ACHN (cell line): ENCODE results near the gene SAMD4A.

Source experiments
- DNase-seq: peaks from one replicate; pipeline ENCODE4 v3.0.0-alpha.2; 2015
- in situ Hi-C: cut with HindIII; loops from 2 replicates; pipeline ENCODE4 v1.10.0; 2017; ENCODE audit warnings: low sequenced_read_pairs, low pct_ligation_motif_present, low pct_unique_long_range_greater_than_20kb

SAMD4A gene

DNA sequence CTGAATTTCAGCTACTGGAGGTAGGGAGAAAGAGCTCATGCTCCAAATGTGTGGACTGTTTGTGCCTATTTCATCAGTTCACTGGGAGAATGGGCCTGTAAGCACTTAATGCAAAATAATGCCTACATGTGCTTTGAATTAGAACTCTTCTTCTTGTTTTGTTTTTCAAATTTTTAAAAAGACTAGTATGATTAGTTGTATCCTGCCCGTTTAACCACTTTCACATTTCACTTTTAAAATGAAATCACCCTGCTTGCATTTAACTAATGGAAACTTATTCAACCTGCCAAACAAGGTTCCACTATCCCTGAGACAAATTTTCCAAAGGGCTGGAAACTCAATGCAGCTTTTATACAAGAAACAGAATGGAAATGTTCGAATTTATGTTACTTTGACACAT lies 79.7 kb downstream of the SAMD4A start:
- no peak for DNase-seq
- in situ Hi-C loops = no loop called here

DNA sequence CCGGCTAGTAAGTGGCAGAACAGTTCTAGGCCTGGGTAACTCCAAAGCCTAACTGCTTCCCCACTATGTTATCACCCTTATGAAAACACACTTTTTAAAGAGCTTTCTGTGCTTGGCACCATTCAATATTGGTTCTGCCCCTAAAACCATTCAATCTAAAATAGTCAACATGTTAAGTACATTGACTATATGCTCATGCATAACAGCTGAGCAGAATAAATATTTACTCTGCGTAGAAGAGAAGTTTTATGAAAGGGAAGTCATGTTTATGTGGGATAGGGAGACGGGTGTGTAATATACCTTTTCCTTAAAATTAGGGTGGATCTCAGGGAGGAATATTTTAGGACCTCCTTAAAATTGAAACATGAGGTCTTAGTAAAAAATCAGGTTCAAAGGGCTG lies 80.5 kb downstream of the SAMD4A start:
- DNase-seq = no peak
- in situ Hi-C loops = no loop called here

DNA sequence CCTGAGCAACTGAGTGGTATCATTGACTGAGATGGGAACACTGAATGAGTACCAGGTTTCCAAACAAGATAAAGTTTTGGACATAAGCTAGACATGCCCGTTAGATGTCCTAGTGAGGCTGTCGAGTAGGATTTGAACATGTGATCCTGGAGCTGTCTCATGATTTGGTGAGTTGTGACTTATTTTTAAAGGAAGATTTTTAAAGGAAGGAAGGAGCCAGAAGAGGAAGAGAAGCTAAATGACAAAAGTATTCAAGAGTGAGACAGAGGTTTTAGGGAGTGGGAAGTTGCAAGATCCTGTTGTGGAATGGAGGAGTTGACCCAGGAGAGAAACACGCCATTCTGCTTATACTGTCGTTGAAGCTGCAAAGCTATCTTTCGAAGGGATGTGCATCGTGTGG lies 82.1 kb downstream of the SAMD4A start:
- in situ Hi-C loops = no loop called here

DNA sequence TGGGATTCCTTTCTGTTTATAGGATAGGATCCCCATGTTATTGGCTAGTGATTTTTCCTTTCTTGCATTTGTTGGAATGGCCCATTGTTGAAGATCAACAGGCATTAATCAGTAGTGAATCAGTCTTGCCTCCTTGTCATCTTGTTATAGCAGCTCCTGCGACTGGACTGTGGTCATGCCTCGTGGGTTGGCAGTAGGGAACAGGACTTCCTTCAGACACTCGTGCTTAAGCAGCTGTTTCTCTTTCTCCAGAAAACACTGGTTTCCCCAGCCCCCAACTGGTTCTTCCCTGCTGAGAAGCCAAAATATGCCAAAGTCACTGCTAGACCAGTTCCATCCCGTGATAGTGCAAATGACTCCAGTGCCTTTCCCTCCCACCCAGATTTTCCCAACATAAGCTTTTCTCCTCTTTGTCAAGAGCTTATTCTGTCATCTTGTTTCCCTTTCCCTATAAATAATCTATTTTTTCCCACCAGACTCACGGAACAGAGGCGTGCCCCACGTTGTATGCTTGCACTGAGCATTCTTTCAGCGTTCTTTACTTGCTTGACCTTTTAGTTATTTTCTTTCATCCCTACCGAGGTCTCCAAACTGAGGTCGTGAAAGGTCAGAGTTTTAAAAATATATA lies 83.5 kb downstream of the SAMD4A start:
- peak; percentile 78 for DNase-seq
- in situ Hi-C loops = no loop called here

More for the DNA sequence above, 82.1 kb downstream of the SAMD4A start:
- no peak for DNase-seq

DNA sequence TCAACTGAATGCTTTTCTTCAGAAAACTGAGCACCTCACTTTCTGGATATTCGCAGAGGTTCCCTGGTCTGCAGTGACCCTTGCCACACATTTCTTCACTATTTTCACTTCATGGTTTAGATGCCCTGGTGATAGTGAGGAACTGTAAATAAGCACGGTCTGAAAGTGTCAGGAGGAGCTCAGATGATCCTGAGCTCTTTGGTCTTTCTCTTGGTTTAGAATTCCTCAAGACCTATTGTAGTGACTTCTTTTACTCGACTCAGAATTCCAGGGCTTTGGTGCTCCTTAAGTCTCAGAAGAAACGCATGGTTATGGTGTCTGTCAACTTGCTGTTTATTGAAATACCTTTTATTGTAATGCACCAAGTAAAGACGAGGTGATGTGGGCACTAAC lies 84.0 kb downstream of the SAMD4A start:
- peak; percentile 37 for DNase-seq
- in situ Hi-C loops = no loop called here

DNA sequence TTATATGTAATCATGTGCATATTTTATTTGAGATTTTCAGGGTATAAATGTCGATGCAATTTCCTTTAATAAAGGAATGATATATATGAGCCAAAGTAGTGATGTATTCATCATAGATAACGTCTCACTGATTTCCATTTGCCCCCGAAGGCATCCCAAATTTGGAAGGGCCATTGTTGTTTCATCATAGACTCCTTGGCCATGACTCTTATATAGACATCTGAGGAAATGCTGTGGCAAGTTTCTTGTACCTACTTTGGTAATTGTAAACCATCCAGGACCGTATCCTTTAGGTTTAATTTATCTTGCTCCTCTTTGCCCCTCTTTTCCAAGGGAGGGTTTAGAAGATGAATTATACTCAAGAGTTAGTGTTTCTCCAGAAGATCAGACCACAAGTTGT lies 84.7 kb downstream of the SAMD4A start:
- in situ Hi-C loops = no loop called here
- peak; percentile 29 for DNase-seq

DNA sequence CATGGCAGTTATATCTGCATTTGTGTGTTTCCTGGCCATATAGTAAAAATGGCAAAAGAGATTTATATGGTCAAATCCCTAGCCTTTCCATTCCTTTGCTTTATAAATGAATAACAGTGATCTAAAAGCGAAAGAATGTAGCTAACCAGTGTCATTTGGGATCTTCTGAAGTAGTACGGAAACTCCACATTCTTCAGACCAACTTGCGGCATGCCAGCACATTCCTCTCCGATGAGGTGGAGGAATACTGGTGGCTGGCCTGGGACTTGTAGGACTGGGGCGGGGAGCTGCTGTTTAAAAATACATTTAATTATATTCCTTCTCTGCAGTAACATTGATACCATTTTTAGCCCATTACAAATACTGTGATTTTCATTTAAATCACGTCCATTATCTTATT lies 85.3 kb downstream of the SAMD4A start:
- in situ Hi-C loops = no loop called here
- peak; percentile 98 for DNase-seq

DNA sequence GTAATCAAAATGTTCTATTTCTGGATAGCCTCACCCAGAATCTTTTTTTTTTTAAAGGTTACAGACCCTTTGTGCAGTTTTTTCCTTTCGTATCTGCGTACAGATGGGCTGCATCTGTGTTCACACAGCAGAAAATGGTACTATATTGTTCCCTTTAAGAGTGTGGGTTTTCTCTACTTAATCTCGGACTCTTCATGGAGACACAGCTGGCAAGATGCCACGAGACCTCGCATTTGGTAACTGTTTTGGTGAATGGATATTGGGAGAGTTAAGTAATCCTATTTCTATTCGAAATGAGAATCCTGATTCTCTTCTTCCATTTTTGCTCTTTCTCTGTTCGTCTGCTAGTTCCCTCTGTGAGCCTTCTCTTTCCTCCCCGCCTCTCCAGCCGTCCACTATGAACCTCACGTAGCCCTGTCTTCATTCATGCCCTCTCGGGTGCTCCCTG lies 85.7 kb downstream of the SAMD4A start:
- in situ Hi-C loops = no loop called here
- peak; percentile 38 for DNase-seq

DNA sequence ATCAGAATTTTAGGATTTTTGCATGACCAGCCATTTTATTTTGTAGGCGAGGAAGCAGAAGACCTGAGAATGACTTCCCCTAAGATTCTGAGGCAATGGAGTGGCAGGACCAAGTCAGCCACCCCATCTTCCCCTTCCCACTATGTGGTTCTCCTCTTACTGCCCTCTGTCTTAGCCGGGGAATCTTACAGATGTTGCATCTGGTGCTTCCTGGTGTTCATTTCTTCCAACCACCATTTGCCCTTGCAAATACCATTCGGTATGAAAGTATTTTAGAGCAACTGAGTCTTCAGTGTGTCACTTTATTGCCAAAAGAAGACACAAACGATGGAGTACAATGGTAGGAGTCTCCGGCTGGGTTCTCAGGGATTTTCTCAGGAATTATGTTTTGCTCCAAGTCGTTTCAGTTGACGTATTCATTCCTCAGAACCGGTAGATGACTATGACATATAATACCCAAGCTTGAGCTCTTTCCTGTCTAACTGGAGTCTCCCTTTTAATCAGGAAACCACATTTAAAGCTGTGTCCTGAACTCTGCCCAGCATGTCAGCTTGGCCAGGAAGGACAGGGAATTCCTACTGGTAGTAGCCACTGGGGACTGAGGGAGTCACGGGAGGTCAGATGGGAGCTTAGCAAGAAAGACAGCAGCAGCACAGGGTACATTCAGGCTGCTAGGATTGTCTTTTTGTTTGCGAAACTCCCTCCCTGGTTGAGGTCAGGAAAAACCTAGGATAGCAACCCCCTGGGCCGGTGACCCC lies 87.0 kb downstream of the SAMD4A start:
- in situ Hi-C loops = no loop called here
- peak; percentile 53 for DNase-seq

DNA sequence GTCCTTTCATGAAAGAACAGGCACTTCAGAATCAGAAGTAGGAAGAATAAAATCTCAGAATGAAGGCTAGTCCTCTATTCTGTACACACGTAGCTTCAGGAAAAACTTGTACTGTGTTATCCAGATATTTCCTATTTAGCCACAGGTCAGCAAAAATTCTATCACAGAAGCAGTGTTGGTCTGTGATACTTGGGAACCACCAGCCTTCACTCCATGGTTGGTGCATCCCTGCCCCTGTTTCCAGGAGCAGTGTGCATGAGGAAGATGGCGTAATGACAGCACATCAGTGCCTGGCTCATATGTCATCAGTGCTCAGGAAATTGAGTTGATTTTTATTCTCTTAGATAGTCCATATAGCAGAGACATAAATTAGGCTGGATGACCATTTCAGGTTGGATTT lies 87.7 kb downstream of the SAMD4A start:
- no peak for DNase-seq
- in situ Hi-C loops = no loop called here

DNA sequence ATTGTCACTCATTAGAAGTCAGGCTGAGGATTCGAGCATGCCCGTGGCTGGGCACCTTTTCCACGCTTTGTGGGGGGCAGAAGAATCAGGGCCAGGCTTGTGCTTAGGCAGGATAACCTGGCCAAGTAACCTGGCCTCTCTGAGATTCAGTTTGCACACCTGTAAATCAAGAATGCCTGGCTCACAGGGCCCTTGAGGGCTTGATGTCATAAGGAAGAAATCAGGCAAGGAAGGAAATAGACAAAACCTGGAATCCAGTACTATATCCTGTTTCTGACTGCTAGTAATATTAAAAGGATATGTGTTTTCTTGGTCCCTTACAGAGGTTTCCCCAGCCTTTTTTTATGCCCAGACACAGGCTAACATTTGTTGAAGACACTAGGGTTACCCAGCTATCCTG lies 91.9 kb downstream of the SAMD4A start:
- in situ Hi-C loops = no loop called here

DNA sequence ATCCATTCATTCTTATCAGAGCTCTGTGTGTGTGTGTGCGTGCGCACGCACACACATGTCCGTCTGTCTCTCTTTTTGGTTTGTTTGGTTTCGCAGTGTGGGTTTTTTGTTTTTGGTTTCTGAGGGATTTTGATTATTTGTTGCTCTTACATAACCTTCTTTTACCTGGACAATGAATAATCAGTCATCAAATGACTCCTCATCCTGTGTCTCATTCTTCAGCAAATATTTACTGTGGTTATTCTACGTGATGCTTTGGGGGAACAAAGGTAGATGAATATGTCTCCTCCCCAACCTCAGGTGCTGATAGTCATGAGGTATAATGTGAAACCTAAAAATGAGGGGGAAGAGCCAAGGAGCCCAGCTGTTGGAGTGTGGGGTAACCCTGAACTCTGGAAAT lies 92.4 kb downstream of the SAMD4A start:
- no peak for DNase-seq
- in situ Hi-C loops = no loop called here

More for the DNA sequence above, 91.9 kb downstream of the SAMD4A start:
- DNase-seq = no peak

DNA sequence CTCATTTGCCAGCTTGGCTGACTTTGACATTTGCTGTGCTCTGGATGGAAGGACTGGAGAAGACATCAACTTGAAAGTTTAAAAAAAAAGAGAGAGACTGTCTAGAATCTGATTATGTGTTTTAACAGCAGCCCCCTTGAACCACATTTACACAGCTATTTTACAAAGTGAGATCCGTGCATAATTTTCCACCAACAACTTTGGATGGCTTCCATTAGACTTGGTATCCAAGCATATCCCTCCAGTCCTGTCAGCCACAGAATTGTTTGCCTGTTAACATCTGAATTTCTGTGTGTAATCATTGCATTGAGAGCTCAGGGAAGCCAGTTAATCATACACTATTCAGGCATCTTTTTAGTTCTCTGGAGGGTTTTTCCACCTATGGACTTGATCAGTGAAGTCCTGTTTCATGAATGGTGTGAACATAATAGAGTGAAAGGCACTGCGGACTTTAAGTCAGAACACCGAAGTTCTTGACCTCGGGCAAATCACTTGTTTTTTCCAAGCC lies 93.7 kb downstream of the SAMD4A start:
- in situ Hi-C loops = no loop called here
- peak; percentile 44 for DNase-seq

DNA sequence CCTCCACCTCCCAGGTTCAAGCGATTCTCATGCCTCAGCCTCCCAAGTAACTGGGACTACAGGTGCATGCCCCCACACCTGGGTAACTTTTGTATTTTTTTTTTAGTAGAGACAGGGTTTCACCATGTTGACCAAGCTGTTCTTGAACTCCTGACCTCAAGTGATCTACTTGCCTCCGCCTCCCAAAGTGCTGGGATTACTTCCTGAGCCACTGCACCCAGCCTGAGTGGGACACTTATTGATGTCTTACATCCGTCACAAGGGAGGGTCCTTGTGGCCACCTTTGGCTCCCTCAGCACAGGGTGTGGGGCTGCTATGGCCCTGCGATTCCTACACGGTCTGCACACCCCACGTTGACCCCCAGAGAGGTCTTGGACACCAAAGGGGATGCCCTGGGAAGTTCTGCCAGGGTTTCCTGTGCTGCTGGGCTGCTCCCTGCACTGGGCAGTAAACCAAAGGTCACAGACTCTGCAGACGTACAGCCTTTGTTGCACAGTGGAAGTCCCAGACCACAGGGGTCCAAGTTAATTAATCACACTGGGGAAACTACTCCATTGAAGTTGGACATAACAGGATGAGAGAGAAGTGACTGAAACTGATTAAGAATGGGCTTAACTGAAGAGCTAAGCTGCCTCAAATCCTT lies 95.7 kb downstream of the SAMD4A start:
- DNase-seq = no peak
- in situ Hi-C loops = no loop called here

DNA sequence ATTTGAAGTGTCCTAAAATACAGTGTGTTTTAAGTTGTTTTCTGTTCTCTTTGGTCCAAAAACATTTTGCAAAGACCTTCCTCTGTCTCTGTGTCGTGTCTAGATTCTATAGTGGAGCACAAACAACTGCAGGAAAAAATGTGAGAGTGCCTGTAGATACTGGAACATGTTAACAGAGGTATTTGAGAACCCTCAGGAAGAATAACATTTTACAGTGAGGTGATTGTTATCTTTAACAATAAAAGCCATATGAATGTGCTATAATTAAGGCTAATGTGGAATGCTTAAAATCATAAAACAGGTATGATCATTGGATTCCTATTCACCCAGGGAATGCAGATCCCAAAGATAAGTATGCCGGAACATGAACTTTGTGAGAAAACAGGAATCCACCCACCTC lies 98.0 kb downstream of the SAMD4A start:
- DNase-seq = no peak
- in situ Hi-C loops = no loop called here

DNA sequence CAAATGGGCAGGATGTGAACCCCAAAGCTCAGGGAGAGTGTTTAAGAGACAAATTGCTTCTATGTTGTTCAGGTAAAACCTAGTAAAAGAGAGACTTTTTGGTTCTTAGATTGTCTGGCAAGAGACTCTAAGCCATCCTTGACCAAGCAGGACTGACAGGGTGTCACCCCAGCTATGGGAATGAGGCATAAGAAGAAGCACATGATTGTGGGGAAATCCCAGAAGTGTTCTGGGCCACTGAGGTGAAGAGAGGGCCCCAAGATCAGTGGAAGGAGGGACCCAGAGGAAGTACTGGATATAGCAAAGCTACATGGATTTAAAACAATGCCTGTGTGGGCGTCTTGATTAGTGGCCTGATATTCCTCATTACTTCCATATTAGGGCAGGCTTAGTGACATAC lies 99.0 kb downstream of the SAMD4A start:
- DNase-seq = no peak
- in situ Hi-C loops = no loop called here

DNA sequence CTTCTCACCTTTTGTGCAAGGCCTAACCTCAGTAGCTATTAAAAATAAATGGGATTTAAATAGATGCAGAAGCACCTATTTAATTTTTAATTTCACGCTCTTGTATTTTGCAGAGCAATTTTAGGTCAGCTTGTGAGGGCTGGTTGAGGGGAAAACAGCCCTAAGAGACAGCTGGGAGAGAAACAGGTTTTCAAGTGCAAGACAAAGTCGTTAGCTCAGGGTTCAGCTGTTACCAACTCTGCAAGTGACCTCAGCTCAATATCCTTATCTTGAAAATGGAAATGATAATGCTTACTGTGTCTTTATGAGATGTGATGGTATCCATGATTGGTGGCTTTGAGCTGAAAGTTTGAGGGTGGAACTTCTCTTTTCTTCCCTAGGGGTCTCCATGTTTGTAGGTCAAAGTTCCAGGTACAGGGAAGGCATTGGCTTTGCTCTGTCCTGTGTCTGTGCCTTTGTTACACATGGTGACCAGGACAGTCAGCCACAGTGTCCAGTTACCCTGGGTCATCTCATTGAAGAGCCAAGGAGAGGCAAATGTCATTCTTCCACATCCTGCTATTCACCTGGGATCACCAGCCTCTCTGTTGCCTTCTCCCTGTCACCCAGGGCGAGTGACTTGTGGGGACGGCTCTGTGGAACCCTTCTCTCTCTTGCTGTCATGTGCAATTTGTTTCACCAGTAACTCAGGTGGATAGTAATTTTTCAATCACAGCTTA lies 100.3 kb downstream of the SAMD4A start:
- in situ Hi-C loops = no loop called here
- DNase-seq = no peak

DNA sequence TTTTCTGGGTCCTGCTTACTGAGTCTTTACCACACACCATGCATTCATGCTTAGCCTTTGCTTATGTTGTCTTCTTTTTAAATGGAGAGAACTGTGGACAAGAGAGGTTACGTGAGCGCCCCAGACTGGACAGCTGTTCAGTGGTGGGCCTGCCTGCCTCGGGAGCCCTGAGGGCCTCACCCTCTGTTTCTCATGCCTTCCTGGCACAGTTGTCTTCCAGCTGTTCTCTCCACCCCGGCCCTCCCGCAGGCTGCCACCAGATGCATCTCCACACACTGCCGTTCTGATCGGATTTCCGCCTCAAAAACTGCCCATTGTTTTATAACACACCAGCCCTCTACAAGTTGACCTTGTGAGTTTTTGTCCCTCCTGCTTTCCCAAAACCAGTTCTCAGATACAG lies 100.8 kb downstream of the SAMD4A start:
- in situ Hi-C loops = no loop called here
- DNase-seq = no peak
